HL-60 (cell line): ENCODE data around the gene SEC14L2.

Experiments used
- CTCF ChIP-seq: IDR thresholded peaks from one replicate; pipeline ENCODE4 v1.5.1; 2011; ENCODE audit warnings: low read length, control low read depth, inconsistent platforms; ENCODE audit not compliant: insufficient read depth
- GABPA ChIP-seq: IDR thresholded peaks from 2 replicates; pipeline ENCODE4 v1.6.1; 2012; ENCODE audit warnings: low read depth
- POLR2AphosphoS5 ChIP-seq: IDR thresholded peaks from 2 replicates; pipeline ENCODE4 v1.6.1; 2012; ENCODE audit warnings: low read depth
- REST ChIP-seq: IDR thresholded peaks from 2 replicates; pipeline ENCODE4 v1.6.1; 2012; ENCODE audit warnings: low read depth; ENCODE audit not compliant: insufficient replicate concordance

GRCh38 chr22:30354644-30355043 is 42.2 kb upstream of the SEC14L2 start:
- TF ChIP-seq CTCF (no peak), REST (no peak), POLR2AphosphoS5 (no peak), GABPA (no peak)
